Activated CD8-positive, alpha-beta memory T cell treated with anti-CD3 and anti-CD28 coated beads, Interleukin-2, amount 50 U/mL, for 48 hours (primary cell): ENCODE measurements around the gene MCM5.
"Not testable (repeated sequence)": the region's sequence is repeated elsewhere in the genome, so short reads cannot be mapped to it uniquely, and the experiment has no call there.

ENCODE experiments used
- DNase-seq: peaks from one replicate; pipeline ENCODE4 v3.0.0-alpha.2; 2020

MCM5 gene

DNA sequence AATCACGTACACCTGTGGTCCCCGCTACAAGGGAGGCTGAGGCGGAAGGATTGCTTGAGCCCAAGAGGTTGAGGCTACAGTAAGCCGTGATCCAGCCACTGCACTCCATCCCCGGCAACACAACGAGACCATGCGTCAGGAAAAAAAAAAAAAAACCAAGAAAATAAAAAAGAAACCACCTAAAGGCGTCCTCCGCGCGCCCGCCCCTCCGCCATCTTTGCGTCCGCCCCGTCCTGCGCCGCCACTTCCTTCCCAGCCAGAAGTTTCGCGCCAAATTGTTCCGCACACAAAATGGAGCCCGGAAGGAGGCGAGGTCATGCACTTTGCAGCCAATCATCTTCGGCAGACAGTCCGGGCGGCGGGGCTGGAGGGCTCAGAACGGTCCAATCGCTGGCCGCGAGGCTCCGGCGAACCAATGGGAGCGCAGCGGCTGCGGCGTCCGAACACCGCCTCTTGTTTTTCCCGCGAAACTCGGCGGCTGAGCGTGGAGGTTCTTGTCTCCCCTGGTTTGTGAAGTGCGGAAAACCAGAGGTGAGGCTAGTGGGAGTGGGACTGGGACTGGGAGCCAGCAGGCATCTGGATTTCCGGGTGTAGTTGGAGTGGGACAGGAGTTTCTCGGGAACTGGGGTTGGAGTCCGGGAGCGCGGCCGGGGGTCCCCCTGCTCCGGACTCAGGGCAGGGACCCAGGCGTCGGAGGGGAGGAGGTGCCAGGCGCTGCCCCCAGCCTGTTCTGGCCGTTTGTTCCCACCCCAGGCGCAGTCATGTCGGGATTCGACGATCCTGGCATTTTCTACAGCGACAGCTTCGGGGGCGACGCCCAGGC, at the start of gene MCM5:
MCM5 (plus strand) TSS at position 463 of the 823 bp plus-strand sequence; CDS start at position 762, 299 bp downstream.
- DNase-seq = peak; percentile 97

DNA sequence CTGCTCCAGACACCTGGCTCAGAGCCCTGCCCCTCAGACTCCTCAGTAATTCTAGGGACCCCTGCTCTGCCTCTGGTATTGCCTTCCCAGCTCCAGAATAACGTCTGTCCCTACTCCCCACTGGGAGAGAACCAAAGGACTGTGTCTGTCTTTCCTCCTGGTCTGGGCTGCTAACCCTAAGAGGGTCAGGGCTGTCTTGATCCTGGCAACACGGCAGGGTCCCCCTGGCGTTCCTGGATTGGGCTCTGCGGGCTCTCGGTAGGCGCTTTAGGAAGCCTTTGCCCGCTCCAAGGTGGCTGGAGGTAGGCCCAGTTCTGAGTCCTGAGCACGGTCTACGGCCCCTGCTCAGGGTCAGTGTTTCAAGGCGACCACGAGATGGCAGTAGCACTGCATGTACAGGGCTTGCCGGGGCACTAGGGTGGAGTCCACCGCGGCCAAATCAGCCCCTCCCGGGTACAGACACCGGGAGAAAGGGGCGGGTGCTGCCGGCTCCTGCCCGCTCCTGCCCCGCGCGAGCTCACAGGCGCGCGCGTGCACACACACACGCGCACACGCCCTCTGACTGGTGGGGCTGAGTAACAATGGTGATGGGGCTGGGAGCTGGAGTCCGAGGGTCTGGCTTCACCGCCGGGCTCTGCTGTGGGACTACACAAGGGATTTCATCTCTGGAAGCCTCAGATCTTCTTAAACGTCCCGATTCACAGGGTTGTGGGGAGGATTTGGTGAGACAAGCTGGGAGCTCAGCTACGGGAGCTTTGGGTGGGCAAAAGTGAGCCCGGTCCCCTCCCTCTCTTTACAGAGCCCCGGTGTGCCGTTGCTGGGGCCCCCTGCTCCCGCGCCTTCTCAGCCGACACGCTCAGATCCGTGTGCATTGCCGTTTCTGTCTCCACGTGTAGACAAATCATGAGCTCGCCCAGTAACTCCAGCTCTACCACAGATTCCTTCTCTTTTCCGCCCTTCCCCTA, 49.1 kb upstream of the MCM5 start:
- DNase-seq = peak; percentile 92

DNA sequence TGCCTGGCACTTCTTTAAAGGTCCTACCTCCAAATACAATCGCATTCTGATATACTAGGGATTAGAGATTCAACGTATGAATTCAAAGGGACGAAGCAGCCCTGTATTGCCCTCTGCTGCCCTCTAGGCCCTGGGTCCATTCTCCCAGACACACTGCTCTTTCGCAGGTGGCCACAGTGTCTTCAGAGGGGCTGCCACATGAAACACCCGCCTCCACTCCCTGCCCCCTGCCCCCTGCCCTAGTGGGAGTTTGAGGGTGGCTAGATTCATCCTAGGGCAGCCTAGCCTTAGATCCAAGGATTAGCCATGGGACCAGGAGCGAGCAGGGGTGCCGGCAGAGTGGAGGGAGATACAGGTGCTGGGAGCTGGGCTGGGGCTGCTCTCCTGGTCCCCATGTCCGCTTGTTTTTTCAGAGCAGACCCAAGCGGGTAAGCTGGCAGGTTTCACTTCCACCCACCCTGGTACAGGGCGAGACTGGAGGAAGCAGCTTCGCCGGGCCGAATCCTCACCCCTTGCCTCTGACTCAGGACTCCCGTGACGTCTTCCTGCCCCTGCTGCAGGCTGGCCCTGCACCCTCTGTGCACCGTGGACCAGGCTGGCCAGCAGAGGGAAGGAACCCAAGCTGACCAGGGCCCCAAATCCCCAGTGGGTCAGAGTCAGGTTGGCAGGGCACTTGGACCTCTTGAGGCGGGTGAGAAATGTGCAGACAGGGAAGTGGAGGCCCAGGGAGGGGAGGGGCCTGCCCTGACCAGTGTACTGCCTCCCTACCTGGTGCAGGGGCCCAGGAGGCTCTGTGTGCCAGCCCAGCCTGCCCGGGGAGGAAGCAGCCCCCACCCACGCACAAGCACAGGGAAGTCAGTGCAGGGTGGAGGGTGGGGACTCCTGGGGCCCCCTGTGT, 47.5 kb upstream of the MCM5 start:
- peak; percentile 82 for DNase-seq

DNA sequence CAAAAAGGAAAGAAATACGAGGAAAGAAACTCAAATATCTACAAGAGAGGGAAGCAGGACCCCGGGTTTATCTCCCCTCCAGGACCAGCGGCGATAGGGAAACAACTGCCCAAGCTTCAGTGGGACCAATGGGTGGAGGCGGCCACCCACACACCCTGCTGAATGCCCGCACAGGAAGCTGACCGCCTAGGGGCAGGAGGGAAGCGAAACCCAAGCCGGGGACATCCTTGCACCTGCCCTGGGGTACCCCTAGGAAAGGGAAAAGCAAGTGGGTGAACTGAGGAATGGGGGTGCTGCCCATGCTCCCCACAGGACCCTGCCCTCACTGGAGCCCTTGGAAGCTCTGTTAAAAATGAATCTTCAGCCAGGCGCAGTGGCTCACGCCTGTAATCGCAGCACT, 46.6 kb upstream of the MCM5 start:
- no peak for DNase-seq

DNA sequence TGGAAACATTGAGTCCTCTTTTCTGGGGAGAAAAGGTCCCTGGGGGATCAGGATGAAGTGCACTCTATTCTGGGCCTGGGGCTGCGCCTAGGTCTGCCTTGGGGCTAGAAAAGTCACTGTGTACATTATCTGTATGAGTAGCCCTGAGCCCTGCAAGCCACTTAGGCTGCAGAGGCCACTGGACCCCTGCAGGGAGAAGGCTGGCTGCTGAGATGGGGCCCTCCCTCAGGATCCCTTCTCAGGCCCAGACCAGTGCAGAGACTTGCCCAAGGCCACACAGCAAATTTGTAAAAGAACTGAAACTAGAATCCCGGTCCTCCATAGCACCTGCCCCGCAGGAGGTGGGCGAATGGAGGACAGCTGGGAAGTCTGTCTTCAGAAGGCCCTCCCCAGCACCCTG, 45.9 kb upstream of the MCM5 start:
- DNase-seq = no peak

DNA sequence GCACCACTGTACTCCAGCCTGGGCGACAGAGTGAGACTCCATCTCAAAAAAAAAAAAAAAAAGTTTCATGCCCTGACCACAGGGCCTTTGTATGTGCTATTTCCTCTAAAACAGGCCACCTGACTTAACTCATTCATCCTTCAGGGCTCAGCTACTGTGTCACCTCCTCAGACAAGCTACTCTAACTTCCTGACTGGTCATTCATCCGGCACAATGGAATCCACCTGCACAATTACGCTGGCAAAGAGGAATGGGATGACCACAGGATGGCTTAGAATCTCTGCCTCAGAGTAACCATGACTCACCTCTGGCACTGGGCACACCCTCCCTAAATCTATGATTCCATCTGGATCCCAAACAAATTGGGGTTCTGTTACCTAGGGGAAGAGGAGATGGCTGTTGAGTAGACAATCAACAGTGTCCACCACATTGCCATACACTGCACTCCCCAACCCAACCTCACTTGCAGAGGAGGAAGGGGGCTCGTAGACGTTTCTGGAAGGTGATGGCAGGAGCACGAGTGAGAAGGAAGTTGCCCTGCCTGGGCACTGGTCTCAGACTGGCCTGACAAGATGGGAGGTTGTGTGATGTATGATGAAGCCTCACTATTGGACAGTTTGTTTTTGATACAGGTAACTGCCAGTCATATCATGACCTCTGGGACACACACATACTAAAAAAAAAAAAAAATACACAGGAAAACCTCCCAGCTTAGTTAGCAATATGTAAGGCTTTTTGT, 41.9 kb upstream of the MCM5 start:
- DNase-seq = no peak

DNA sequence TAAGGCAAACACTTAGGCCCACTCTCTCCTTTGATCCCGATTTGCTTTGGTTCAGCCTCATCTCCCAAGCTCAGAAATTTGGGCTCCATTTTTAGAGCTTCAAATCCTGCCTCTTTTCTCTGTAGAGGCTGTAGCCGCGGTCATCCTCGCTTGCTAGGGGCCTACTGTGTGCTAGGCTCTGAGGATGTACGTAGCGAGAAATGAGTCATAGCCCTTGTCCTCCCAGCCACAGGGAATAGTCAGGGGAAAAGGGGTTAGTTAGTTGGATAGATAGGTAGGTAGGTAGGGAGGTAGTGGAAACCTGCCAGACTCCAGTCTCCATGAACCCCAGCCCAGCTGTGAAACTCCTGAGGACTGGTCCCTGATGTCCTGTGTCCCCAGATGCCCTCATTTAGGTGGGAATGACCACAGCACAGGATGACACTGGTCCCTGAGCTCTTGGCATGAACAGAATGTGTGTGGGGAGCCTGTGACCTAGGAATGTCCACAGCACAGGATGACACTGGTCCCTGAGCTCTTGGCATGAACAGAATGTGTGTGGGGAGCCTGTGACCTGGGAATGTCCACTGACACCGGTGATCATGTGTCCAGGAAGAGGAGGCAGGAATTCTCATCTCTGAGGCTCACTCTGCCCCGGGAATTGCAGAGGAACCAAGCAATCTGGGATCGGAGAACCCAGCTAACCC, 40.4 kb upstream of the MCM5 start:
- DNase-seq = no peak

DNA sequence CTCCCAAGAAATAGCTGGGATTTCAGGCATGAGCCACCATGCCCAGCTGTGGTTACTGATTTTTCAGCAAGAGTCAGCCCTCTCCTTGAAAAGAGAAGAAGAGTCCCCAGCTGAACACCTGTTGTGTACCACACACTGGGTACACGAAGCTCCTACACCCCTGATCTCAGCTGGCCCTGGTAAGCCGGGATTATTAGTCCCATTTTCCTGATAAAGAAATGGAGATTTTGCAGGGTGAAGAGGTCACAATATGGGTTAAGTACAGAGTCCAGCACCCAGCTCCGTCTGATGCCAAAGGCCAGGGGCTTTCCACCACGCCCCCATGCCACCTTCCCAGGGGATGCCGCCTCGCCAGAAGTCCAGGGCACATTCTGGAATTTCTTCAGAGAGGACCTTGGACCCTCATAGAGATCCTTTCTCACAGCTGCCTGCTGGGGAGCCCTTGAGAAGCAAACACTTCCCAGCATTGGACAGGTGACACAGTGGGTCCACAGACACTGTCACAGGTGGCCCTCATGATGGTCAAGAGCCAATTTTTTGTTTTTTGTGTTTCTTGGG, 38.9 kb upstream of the MCM5 start:
- no peak for DNase-seq

DNA sequence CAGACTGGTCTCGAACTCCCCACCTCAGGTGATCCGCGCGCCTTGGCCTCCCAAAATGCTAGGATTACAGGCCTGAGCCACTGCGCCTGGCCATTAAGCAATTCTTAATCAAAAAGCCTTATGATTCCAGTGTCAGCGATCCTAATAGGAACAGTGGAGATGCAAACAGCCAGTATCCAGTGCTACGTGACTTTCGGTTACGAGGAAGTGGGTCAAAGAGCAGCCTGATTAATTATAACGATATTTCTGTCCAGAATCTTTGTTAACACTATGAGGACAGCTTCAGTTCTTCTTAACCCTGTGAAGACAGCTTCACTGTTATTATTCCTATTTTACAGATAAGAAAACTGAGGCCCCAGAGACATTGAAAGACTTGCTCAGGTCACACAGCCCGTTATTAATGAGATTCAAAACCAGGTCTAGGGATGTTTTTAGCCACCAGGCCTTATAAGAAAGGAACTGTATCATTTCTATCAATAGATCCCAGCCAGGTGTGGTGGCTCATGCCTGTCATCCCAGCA, 36.3 kb upstream of the MCM5 start:
- no peak for DNase-seq

DNA sequence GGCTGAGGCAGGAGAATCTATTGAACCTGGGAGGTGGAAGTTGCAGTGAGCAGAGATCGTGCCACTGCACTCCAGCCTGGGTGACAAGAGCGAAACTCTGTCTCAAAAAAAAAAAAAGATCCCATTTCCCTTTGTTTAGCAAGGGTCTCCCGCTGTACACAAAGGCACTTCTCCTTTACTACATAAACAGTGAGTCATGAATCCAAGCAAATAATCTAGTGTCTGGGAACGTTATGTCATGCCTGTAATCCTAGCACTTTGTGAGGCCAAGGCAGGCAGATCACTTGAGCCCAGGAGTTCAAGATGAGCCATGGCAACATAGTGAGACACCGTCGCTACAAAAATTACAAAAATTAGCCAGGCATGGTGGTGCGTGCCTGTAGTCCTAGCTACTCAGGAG, 35.7 kb upstream of the MCM5 start:
- DNase-seq = not testable (repeated sequence)

DNA sequence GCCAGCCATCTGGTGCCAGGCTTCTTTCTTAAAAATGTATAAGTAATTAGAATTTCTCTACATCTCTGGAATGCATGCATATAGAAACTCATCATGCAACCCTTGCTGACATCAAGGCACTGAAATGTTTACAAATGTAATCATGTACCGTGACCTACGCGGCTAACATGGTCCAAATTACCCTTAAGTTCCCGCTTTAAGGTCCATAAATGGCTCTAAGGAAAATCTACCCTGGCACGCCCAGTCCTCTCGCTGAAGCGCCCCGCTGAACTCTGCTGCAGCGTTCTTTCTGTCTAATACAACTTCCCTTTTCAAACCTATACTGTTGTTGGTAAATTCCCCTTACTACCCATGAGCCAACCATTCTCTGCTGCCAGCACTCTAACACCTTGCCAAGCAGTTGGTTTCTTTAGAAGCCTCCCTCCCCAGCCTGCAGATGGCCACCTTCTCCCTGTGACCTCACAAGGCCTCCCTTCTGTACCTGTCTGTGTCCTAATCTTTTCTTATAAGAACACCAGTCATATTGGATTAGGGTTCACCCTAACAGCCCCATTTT, 32.5 kb upstream of the MCM5 start:
- DNase-seq = no peak

DNA sequence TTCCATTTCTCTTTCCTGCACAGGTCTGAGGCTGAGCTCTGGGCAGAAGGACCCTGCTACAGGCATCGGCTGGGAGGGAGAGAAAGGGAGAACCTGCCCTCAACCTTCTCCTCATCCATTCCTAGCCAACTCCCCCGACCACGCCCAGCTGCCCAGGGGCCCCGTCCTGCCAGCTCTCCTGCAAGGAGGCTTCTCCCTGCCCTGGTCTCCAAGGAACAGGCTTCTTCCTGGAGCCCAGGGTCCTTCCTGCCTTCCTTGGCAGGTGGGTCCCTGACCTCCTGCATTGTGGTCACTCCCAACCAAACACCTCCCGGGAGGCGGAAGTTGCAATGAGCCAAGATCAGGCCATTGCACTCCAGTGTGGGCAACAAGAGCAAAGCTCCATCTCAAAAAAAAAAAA, 31.6 kb upstream of the MCM5 start:
- DNase-seq = no peak

DNA sequence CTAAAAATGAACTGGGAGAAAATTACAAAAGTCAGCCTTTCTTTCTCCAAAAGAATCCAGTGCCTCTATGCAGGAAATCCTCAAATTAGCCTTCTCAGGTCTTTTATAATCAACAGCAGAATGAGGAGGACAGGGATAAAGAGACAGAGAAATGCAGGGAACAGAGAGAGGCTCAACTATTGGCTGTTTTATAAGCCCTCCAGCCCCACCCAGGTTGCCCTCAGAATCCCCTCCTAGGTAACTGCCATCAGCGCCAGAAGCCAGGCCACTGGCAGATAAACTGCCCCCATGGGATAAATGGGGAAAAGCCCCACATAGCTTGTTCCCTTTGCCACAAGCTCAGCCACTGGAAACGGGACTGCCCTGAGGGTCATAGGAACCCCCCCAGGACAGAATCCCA, 29.9 kb upstream of the MCM5 start:
- no peak for DNase-seq

DNA sequence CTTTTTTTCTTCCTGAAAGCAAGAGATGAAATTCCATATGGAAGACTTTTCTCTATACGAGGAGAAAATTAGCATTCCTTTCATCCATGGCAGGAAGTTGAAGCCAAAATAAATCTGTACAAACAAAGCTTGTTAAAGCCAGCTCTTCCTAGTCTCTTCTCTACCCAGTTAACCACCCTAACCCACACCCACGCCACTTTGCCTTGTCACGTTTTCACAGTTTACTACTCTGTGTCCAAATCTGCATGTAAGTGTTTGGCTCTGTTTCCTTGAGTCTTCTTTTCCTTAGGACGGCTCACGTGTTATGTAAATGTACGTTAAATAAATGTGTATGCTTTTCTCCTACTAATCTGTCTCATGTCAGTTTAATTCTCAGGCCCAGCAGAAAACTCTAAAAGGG, 26.2 kb upstream of the MCM5 start:
- no peak for DNase-seq

DNA sequence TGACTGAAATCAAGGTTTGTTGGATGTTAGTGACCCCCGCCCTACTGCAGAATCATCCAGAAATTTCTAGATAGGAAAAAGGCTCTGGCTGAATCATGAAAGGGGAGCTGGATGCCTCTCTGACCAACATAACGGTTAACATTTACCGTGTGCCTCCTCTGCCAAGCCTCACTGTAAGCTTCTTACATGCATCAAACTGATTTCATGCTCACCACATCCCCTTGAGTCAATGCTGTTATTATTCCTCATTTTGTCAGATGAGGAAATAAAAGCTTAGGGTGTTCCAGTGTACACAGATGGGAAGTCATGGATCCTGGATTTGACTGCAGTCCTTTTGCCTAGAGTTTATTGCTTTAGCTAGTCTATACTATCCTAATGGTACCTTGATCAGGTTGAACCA, 24.9 kb upstream of the MCM5 start:
- no peak for DNase-seq

DNA sequence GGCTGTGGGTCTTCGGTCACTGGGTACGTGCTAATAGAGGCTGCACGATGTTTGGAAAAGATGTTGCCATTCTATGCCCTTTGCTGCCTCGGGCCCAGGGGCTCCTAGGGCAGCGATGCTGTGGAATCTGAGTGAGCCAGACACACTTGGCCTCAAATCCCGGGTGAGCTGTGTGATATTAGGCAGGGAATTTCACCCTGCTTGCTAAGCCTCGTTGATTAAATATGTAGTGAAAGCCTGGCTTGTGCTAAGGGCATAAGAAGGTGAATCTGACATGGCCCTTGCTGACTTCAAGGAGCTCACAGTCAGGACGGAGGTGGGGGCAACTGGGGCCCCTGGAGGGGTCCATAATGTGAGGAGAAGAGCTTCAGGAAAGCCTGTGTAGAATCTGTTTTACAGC, 24.4 kb upstream of the MCM5 start:
- DNase-seq = no peak

DNA sequence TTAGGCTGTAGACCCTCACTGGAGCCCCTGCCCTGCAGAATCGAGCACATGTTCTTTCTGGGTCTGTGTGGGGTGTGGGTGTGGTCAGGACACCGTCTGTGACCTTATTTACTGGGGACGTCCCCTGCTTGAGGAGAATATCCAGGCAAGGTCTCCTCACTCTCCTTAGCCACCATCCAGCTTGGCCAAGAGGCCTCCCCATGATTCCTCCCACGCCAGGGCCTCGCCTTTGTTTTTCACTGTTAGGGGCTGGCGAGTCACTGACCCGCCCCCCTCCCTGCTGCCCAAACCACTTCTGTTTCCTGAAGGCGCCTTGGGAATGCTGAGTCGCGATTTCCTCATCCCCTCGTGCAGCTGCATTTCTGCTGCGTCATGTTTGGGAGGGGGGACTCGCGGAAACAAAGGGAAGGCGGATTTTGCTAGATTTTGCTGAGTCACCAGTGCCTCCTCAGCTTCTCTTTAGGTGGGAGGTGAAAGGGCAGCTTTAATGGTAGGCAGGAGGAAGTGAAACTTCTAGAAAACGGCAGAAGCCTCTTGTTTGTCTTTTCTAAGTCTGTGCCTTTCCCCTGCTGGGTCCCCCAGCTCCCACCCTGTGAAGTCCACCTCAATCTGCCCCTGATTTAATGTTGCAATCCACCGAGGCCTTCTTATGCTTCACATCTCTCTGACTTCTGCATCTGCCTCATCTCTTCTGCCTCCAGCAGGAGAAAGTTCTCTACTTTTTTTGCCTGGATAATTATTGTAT, 23.0 kb upstream of the MCM5 start:
- DNase-seq = no peak

DNA sequence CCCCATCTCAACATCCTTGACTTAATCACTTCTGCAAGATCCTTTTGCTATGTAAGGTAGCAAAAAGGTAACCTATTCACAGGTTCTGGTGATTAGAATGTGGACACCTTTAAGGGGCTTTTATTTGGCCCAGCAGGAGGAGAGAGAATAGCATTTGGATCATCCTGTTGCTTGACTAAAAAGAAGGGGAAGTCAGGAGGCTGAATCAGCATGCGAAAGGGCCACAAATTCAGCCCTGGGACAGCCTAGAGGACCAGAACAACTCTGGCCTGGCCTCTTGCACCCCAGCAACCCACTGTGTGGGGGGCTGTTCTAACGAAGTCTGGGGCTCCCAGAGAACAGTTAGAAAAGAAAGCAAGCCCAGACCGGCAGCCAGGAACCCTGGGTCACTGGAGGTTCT, 22.2 kb upstream of the MCM5 start:
- no peak for DNase-seq

DNA sequence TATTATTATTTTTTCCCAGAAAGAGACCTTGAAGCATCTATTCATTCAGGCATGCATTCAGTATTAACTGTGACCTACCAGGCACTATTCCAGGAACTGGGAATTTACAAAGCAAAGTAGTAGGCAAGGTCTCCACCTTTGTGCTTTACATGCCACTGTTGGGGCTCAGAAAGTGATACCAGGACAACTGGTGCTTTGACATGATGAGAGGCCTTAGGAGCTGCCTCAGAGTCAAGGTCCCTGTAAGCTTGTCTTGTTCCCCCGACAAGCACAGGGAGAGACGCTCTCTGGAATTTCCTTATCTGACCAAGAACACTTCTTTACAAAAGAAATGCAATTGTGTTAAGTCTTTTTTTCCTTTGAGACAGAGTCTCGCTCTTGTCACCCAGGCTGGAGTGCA, 21.3 kb upstream of the MCM5 start:
- DNase-seq = no peak
